CD4-positive, alpha-beta T cell treated with Interleukin-4 for 1 hour (primary cell): ENCODE measurements around the gene ZNF816.
"Not testable (repeated sequence)": the region's sequence is repeated elsewhere in the genome, so short reads cannot be mapped to it uniquely, and the experiment has no call there.

ENCODE experiments used
- DNase-seq, 2 donors: peaks; one replicate each; pipeline ENCODE4 v3.0.0-alpha.2; 2020 to 2022

Gene ZNF816

GRCh38 chr19:52923778-52924593 is 38.7 kb downstream of the ZNF816 start:
- DNase-seq, result peak in 1 of 2 donors; percentile 40

GRCh38 chr19:52922841-52923777 is 39.6 kb downstream of the ZNF816 start, which contains the start of gene ZNF888:
TSS of gene ZNF888 (minus strand) at chr19:52923428. CDS start at chr19:52917873, 5,555 bp downstream.
- peak; percentile 88 to 92 for DNase-seq

- no peak for DNase-seq
Observed at GRCh38 chr19:52917531-52917930, 45.1 kb downstream of the ZNF816 start.

GRCh38 chr19:52910648-52911047 is 52.0 kb downstream of the ZNF816 start:
- DNase-seq, result no peak

GRCh38 chr19:52904052-52904780 is 58.5 kb downstream of the ZNF816 start:
- DNase-seq, result not testable (repeated sequence)

- DNase-seq, result no peak
Observed at GRCh38 chr19:52901842-52902241, 60.8 kb downstream of the ZNF816 start.
